GM12873 (cell line): ENCODE measurements around the gene P2RY6.

Experiments
- TF ChIP-seq, protein P1 (sequence below): IDR thresholded peaks from 2 replicates; pipeline ENCODE4 v1.5.1; 2012; ENCODE audit warnings: low read depth, mild to moderate bottlenecking, moderate library complexity, low read length, control low read depth; ENCODE audit not compliant: insufficient read depth; ENCODE audit errors: missing control alignments

The P2RY6 gene

DNA sequence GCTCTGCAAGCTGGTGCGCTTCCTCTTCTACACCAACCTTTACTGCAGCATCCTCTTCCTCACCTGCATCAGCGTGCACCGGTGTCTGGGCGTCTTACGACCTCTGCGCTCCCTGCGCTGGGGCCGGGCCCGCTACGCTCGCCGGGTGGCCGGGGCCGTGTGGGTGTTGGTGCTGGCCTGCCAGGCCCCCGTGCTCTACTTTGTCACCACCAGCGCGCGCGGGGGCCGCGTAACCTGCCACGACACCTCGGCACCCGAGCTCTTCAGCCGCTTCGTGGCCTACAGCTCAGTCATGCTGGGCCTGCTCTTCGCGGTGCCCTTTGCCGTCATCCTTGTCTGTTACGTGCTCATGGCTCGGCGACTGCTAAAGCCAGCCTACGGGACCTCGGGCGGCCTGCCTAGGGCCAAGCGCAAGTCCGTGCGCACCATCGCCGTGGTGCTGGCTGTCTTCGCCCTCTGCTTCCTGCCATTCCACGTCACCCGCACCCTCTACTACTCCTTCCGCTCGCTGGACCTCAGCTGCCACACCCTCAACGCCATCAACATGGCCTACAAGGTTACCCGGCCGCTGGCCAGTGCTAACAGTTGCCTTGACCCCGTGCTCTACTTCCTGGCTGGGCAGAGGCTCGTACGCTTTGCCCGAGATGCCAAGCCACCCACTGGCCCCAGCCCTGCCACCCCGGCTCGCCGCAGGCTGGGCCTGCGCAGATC, 37.5 kb upstream of the P2RY6 start:
- TF ChIP-seq, protein P1, sequence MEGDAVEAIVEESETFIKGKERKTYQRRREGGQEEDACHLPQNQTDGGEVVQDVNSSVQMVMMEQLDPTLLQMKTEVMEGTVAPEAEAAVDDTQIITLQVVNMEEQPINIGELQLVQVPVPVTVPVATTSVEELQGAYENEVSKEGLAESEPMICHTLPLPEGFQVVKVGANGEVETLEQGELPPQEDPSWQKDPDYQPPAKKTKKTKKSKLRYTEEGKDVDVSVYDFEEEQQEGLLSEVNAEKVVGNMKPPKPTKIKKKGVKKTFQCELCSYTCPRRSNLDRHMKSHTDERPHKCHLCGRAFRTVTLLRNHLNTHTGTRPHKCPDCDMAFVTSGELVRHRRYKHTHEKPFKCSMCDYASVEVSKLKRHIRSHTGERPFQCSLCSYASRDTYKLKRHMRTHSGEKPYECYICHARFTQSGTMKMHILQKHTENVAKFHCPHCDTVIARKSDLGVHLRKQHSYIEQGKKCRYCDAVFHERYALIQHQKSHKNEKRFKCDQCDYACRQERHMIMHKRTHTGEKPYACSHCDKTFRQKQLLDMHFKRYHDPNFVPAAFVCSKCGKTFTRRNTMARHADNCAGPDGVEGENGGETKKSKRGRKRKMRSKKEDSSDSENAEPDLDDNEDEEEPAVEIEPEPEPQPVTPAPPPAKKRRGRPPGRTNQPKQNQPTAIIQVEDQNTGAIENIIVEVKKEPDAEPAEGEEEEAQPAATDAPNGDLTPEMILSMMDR: no peak

DNA sequence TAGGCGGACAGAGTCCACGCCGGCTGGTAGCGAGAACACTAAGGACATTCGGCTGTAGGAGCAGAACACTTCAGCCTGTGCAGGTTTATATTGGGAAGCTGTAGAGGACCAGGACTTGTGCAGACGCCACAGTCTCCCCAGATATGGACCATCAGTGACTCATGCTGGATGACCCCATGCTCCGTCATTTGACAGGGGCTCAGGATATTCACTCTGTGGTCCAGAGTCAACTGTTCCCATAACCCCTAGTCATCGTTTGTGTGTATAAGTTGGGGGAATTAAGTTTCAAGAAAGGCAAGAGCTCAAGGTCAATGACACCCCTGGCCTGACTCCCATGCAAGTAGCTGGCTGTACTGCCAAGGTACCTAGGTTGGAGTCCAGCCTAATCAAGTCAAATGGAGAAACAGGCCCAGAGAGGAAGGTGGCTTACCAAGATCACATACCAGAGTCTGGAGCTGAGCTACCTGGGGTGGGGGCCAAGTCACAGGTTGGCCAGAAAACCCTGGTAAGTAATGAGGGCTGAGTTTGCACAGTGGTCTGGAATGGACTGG, 36.8 kb upstream of the P2RY6 start:
- TF ChIP-seq, protein P1: no peak

DNA sequence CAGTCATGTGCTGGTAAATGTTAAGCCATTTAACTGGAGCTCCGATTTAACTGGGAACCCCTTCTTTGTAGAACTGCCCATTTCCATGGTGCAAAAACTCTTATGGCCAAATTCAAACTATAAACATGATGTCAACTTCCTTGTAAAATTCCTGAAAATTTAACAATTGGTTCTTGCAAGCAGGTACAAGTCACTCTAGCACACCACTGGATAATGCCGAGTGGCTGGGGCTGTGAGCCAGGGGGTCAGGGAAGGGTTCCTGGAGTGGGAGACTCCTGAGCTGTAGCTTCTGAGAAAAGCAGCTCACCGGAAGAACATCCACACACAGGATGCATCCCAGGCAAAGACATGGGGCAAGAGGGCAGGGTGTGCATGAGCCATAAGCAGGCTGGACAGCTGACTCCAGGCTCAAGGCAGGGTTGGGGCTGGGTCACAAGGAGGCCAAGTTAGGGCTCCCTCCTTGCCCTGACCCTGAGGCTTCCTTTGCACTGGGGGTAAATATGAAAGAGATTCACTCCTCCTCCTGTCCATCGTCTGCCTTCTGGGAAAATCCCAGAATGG, 35.9 kb upstream of the P2RY6 start:
- TF ChIP-seq, protein P1: no peak

DNA sequence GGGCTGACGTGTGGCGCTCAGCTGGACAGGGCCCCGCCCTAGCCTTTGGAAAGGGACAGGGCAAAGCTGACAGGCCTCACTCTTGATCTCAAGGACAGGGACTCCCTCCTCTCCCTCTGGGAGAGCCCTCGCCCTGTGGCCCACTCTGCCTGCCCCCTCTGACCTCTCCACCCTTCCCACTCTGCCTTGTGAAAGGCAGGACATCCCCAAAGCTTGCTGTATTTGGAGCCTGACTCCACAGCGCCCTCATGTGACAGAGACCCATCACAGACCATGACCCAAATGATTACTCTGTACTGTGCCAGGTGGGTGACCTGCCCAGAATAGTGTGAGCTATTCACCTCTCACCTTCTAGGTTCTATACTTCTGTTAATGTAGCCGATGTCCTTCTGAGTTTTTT, 35.3 kb upstream of the P2RY6 start:
- TF ChIP-seq, protein P1: peak; percentile 86

DNA sequence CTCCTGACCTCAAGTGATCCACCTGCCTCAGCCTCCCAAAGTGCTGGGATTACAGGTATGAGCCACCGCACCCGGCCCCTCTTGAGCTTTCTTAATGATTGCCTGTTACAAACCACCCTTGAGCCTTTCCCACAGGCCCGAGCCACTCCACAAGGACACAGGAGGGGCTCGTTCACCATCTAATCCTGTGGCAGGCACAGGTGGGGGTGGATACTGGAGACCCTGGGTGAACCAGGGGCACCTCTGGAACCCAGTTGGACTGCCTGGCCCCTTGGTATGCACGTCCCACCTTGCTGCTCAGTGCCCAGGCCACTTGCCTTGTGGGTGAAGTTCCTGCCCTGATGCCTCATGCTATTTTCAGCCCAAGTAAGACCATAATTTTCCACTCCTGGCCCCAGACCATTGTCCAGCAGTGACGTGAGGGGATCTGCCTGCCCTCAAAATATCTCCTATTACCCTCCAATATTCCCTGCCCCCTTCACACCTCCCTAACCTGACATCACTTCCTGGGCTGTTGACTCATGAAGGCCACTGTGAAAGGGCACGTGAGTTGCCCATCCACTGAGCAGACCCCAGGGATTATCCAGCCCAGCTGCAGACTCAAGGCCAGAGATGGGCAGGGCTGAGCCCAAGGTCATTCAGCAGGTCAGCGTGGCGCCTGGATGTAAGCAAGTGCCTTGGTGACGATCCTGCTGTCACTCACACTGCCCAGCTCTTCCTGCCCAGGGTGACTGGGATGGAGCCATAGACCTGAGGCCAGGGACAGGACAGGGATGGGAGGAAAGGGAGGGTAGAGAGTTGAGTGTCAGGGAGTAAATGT, 34.5 kb upstream of the P2RY6 start:
- TF ChIP-seq, protein P1: no peak

DNA sequence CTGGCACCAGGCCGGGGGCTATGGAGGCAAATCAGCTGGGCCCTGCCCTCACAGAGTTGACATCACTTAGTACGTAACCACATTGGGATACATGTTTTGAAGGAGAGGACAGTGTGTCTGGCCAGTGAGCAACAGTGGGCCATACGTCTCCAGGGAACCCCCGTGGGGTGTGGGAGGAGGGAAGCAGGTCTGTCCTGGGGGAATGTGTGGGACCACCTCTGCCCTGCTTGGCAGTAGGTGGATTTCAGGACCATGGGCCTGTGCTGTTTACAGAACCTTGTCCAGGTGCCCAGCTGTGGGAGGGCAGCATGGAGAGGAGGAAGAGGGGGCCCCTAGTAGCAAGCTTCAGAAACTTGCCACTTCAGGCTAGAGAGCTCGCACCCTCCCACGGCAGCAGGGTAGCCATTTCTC, 33.0 kb upstream of the P2RY6 start:
- TF ChIP-seq, protein P1: no peak

DNA sequence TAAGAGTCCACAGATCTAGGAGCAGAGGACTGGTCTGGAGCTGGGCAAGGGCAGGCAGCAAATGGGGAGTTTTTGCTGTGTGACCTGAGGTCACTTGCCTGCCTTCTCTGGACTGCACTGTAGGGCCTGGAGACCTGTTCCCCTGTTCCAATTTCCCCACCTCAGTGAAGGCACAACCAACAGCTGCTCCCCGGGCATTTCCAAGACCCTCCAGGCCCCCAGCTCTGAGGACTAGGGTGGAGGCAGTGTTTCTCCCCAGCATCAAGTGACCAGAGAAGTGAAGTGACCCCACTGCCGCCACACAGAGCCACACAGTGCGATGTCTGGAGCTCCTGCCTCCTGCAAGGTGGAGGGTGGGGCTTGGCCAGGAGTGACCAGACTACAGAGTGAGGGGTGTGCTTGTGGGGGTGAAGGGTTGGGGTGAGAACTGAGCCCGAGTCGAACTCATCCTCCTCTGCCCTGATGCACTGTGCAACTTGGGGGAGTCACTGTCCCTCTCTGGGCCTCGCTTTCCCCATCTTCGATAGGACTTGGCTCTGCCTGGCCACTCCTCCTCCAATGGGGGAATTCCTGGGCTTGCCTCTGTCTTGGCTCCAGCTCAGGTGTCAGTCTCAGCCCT, 32.5 kb upstream of the P2RY6 start:
- TF ChIP-seq, protein P1: no peak
